ENCODE results near the gene ZNF169.
"Not testable (repeated sequence)": the region's sequence is repeated elsewhere in the genome, so short reads cannot be mapped to it uniquely, and the experiment has no call there.

ZNF169 gene

DNA sequence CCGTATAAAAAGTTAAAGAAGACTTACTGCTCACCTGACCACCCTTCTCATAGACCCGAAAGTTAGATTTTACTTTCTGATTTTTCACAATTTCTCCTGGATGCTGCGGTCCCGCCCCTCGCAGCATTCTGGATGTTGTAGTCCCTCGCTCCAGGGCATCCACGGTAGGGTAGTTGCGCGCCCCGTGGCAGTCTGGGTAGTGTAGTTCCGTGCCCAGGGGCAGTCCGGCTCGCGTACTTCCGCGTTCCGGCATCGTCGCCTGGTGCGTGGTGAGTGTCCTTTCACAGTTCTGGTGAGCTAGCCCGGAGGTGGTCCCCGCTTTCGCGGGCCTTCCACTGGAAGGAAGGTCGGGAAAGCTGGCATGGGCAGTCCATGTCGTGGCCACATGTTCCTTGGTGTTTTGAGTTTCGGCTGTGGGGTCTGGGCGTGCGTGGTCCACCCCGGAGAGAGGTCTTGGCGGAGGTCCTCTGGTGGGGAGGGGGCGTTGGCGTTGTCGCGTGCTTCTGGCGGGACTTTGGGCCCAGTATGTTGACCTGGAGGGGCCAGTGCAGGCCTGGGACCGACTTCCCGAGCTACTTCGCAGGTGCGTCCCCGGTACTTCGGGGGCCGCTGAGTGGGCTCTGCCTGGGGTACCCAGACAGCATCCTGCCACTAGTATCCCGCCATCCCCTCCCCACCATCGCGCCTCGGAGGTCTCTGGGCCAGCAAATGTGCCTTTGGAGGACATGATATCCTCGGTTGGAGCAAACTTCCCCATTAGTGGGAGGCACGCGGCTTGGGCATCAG lies at the start of gene ZNF169:
Gene ZNF169, plus strand, starts transcription at position 222 of the 786 bp plus-strand sequence. CDS start 19,515 bp downstream, outside the sequence.
- H3K36me3 ChIP-seq (ENCODE audit: control insufficient read depth in 2 of 2, insufficient read depth in 2 of 2, low read length in 2 of 2), result no peaks in the 10 kb centered on the region
- H3K27ac ChIP-seq (ENCODE audit: low read depth in 2 of 2, low read length in 2 of 2), result peak within 1 kb of the TSS in 1 of 2 donors; percentile 2
- peaks cover 0 to 3% of the 10 kb centered on the region in 2 donors for H3K27me3 ChIP-seq (ENCODE audit: control insufficient read depth in 2 of 2, insufficient read depth in 2 of 2, low read length in 2 of 2)
- H3K4me1 ChIP-seq (ENCODE audit: control insufficient read depth in 2 of 2, insufficient read depth in 2 of 2, low read length in 2 of 2), result peaks cover 2 to 3% of the 10 kb centered on the region in 2 donors
- peak within 1 kb of the TSS; percentile 96 for H3K4me3 ChIP-seq (ENCODE audit: low read length in 2 of 2)
- peak within 1 kb of the TSS; percentile 87 to 91 for H3K9ac ChIP-seq (ENCODE audit: low read depth in 1 of 2, low read length in 2 of 2)
- H3K9me3 ChIP-seq (ENCODE audit: control insufficient read depth in 2 of 2, low read length in 2 of 2), result no peaks in the 10 kb centered on the region

GRCh38 chr9:94210616-94211603 lies 48.2 kb upstream of the ZNF169 start:
- Histone ChIP-seq H3K4me1 (ENCODE audit: control insufficient read depth in 2 of 2, insufficient read depth in 2 of 2, low read length in 2 of 2) (no peaks in the 10 kb centered on the region), H3K9ac (ENCODE audit: low read depth in 1 of 2, low read length in 2 of 2) (no peak overlapping the region), H3K4me3 (ENCODE audit: low read length in 2 of 2) (no peak overlapping the region), H3K36me3 (ENCODE audit: control insufficient read depth in 2 of 2, insufficient read depth in 2 of 2, low read length in 2 of 2) (no peaks in the 10 kb centered on the region), H3K27me3 (ENCODE audit: control insufficient read depth in 2 of 2, insufficient read depth in 2 of 2, low read length in 2 of 2) (no peaks in the 10 kb centered on the region), H3K9me3 (ENCODE audit: control insufficient read depth in 2 of 2, low read length in 2 of 2) (no peaks in the 10 kb centered on the region), H3K27ac (ENCODE audit: low read depth in 2 of 2, low read length in 2 of 2) (no peak overlapping the region)

DNA sequence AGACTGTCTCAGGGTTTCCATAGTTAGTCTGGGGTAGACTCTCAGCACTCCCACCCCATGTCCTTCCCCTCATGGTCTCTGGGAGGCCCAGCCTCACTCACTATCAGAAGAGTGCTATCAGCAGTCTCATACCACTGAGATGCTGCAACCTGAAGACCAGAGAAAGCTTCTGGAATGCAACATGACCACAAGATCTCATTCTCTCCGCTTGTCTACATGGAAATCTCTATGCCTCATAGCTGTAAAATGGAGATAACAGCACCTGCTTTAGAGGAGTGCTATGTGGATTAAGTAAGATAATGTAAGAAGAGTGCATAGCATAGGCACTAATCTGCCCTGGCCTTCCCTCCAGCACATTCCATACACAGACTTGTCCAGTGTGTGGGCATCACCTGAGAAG lies 47.0 kb upstream of the ZNF169 start:
- Histone ChIP-seq H3K9ac (ENCODE audit: low read depth in 1 of 2, low read length in 2 of 2) (no peak overlapping the region), H3K9me3 (ENCODE audit: control insufficient read depth in 2 of 2, low read length in 2 of 2) (no peaks in the 10 kb centered on the region), H3K4me1 (ENCODE audit: control insufficient read depth in 2 of 2, insufficient read depth in 2 of 2, low read length in 2 of 2) (no peaks in the 10 kb centered on the region), H3K27ac (ENCODE audit: low read depth in 2 of 2, low read length in 2 of 2) (no peak overlapping the region), H3K36me3 (ENCODE audit: control insufficient read depth in 2 of 2, insufficient read depth in 2 of 2, low read length in 2 of 2) (no peaks in the 10 kb centered on the region), H3K27me3 (ENCODE audit: control insufficient read depth in 2 of 2, insufficient read depth in 2 of 2, low read length in 2 of 2) (no peaks in the 10 kb centered on the region), H3K4me3 (ENCODE audit: low read length in 2 of 2) (no peak overlapping the region)

GRCh38 chr9:94212531-94212930 lies 46.6 kb upstream of the ZNF169 start:
- no peak overlapping the region for H3K4me3 ChIP-seq (ENCODE audit: low read length in 2 of 2)
- H3K27ac ChIP-seq (ENCODE audit: low read depth in 2 of 2, low read length in 2 of 2), result no peak overlapping the region
- no peaks in the 10 kb centered on the region for H3K4me1 ChIP-seq (ENCODE audit: control insufficient read depth in 2 of 2, insufficient read depth in 2 of 2, low read length in 2 of 2)
- H3K27me3 ChIP-seq (ENCODE audit: control insufficient read depth in 2 of 2, insufficient read depth in 2 of 2, low read length in 2 of 2), result no peaks in the 10 kb centered on the region
- no peaks in the 10 kb centered on the region for H3K36me3 ChIP-seq (ENCODE audit: control insufficient read depth in 2 of 2, insufficient read depth in 2 of 2, low read length in 2 of 2)
- H3K9ac ChIP-seq (ENCODE audit: low read depth in 1 of 2, low read length in 2 of 2), result no peak overlapping the region
- no peaks in the 10 kb centered on the region for H3K9me3 ChIP-seq (ENCODE audit: control insufficient read depth in 2 of 2, low read length in 2 of 2)

DNA sequence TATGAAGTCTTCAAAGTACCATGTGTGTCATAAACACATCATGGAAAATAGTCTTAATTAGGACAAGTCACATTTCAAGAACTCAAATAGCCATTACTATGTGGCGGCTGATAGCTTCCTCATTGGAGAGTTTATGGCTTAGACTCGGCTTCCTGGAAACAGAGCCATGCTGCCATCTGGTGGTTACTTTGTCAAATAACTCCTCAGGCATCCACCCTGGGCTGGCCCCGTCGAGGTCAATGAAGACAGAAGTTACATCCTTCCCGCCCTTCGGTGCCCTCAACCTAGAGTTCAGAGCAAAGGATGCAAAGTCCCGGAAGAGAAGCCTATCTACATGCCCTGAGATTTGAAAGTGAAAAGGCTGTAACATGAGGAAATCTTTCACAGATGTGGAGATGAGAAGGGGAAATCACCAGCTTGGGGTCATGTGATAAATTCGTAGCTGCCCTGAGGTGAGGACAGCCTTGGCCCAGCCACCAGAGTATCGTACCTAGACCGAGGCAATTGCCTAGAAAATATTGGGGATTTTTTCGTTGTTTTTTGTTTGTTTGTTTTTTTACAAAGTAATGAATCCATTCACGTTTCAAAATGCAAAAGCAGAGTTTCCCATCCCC lies 45.5 kb upstream of the ZNF169 start:
- no peaks in the 10 kb centered on the region for H3K9me3 ChIP-seq (ENCODE audit: control insufficient read depth in 2 of 2, low read length in 2 of 2)
- no peak overlapping the region for H3K9ac ChIP-seq (ENCODE audit: low read depth in 1 of 2, low read length in 2 of 2)

DNA sequence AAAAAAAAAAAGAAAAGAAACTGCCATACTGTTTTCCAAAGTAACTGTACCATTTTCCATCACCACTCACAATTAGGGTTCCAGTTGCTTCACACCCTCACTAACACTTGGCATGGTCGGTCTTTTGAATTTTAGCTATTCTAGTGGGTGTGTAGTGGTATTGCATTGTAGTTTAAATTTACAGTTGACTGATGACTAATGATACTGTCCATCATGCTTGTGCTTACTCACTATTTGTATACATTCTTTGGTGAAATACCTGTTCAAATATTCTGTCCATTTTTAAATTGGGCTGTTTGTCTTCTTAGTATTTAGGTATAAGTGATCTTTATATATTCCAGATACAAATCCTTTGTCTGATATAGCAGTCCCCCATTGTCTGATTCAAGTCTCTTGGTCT lies 36.2 kb upstream of the ZNF169 start:
- H3K27ac ChIP-seq (ENCODE audit: low read depth in 2 of 2, low read length in 2 of 2), result no peak overlapping the region
- no peaks in the 10 kb centered on the region for H3K27me3 ChIP-seq (ENCODE audit: control insufficient read depth in 2 of 2, insufficient read depth in 2 of 2, low read length in 2 of 2)
- H3K36me3 ChIP-seq (ENCODE audit: control insufficient read depth in 2 of 2, insufficient read depth in 2 of 2, low read length in 2 of 2), result no peaks in the 10 kb centered on the region
- no peak overlapping the region for H3K4me3 ChIP-seq (ENCODE audit: low read length in 2 of 2)
- no peaks in the 10 kb centered on the region for H3K9me3 ChIP-seq (ENCODE audit: control insufficient read depth in 2 of 2, low read length in 2 of 2)
- H3K9ac ChIP-seq (ENCODE audit: low read depth in 1 of 2, low read length in 2 of 2), result no peak overlapping the region
- H3K4me1 ChIP-seq (ENCODE audit: control insufficient read depth in 2 of 2, insufficient read depth in 2 of 2, low read length in 2 of 2), result no peaks in the 10 kb centered on the region

More for the DNA sequence above, 45.5 kb upstream of the ZNF169 start:
- Histone ChIP-seq H3K27ac (ENCODE audit: low read depth in 2 of 2, low read length in 2 of 2) (no peak overlapping the region), H3K4me3 (ENCODE audit: low read length in 2 of 2) (no peak overlapping the region), H3K4me1 (ENCODE audit: control insufficient read depth in 2 of 2, insufficient read depth in 2 of 2, low read length in 2 of 2) (no peaks in the 10 kb centered on the region), H3K27me3 (ENCODE audit: control insufficient read depth in 2 of 2, insufficient read depth in 2 of 2, low read length in 2 of 2) (no peaks in the 10 kb centered on the region), H3K36me3 (ENCODE audit: control insufficient read depth in 2 of 2, insufficient read depth in 2 of 2, low read length in 2 of 2) (no peaks in the 10 kb centered on the region)

DNA sequence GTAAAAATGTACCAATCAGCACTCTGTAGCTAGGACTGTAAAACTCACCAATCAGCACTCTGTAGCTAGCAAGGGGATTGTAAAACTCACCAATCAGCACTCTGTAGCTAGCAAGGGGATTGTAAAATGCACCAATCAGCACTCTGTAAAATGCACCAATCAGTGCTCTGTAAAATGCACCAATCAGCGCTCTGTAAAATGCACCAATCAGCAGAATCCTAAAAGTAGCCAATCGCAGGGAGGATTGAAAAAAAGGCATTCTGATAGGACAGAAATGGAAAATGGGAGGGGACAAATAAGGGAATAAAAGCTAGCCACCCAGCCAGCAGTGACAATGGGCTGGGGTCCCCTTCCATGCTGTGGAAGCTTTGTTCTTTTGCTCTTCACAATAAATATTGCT lies 33.7 kb upstream of the ZNF169 start:
- H3K27ac ChIP-seq (ENCODE audit: low read depth in 2 of 2, low read length in 2 of 2), result not testable (repeated sequence)

DNA sequence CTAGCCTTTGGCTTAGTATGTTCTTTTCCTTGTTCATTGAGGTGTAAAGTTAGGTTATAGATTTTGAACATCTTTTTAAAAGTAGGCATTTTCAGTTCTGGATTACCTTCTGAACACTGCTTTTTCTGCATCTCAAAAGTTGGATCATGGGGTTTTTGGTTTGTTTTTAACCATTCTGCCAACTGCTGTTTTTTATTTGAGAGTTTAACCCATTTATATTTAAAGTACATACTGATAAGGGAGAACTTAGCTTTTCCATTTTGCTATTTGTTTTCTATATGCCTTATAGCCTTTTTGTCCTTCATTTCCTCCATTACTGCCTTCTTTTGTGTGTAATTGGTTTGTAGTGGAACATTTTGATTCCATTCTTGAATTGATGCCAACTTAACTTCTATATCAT lies 30.5 kb upstream of the ZNF169 start:
- Histone ChIP-seq H3K36me3 (ENCODE audit: control insufficient read depth in 2 of 2, insufficient read depth in 2 of 2, low read length in 2 of 2) (no peaks in the 10 kb centered on the region), H3K9ac (ENCODE audit: low read depth in 1 of 2, low read length in 2 of 2) (no peak overlapping the region), H3K27me3 (ENCODE audit: control insufficient read depth in 2 of 2, insufficient read depth in 2 of 2, low read length in 2 of 2) (no peaks in the 10 kb centered on the region), H3K4me3 (ENCODE audit: low read length in 2 of 2) (no peak overlapping the region), H3K4me1 (ENCODE audit: control insufficient read depth in 2 of 2, insufficient read depth in 2 of 2, low read length in 2 of 2) (no peaks in the 10 kb centered on the region), H3K9me3 (ENCODE audit: control insufficient read depth in 2 of 2, low read length in 2 of 2) (no peaks in the 10 kb centered on the region), H3K27ac (ENCODE audit: low read depth in 2 of 2, low read length in 2 of 2) (no peak overlapping the region)

More for the DNA sequence above, 33.7 kb upstream of the ZNF169 start:
- not testable (repeated sequence) for H3K36me3 ChIP-seq (ENCODE audit: control insufficient read depth in 2 of 2, insufficient read depth in 2 of 2, low read length in 2 of 2); H3K27me3 ChIP-seq (ENCODE audit: control insufficient read depth in 2 of 2, insufficient read depth in 2 of 2, low read length in 2 of 2); H3K4me3 ChIP-seq (ENCODE audit: low read length in 2 of 2); H3K9me3 ChIP-seq (ENCODE audit: control insufficient read depth in 2 of 2, low read length in 2 of 2); H3K4me1 ChIP-seq (ENCODE audit: control insufficient read depth in 2 of 2, insufficient read depth in 2 of 2, low read length in 2 of 2); H3K9ac ChIP-seq (ENCODE audit: low read depth in 1 of 2, low read length in 2 of 2)

- H3K4me3 ChIP-seq (ENCODE audit: low read length in 2 of 2), result no peak overlapping the region
- H3K4me1 ChIP-seq (ENCODE audit: control insufficient read depth in 2 of 2, insufficient read depth in 2 of 2, low read length in 2 of 2), result no peaks in the 10 kb centered on the region
- no peak overlapping the region for H3K27ac ChIP-seq (ENCODE audit: low read depth in 2 of 2, low read length in 2 of 2)
- H3K9ac ChIP-seq (ENCODE audit: low read depth in 1 of 2, low read length in 2 of 2), result no peak overlapping the region
- no peaks in the 10 kb centered on the region for H3K36me3 ChIP-seq (ENCODE audit: control insufficient read depth in 2 of 2, insufficient read depth in 2 of 2, low read length in 2 of 2)
- no peaks in the 10 kb centered on the region for H3K9me3 ChIP-seq (ENCODE audit: control insufficient read depth in 2 of 2, low read length in 2 of 2)
- no peaks in the 10 kb centered on the region for H3K27me3 ChIP-seq (ENCODE audit: control insufficient read depth in 2 of 2, insufficient read depth in 2 of 2, low read length in 2 of 2)
These were observed 26.7 kb upstream of the ZNF169 start for GRCh38 chr9:94232428-94232827.

GRCh38 chr9:94241098-94241497 lies 18.0 kb upstream of the ZNF169 start:
- H3K9me3 ChIP-seq (ENCODE audit: control insufficient read depth in 2 of 2, low read length in 2 of 2); H3K9ac ChIP-seq (ENCODE audit: low read depth in 1 of 2, low read length in 2 of 2); H3K36me3 ChIP-seq (ENCODE audit: control insufficient read depth in 2 of 2, insufficient read depth in 2 of 2, low read length in 2 of 2); H3K27me3 ChIP-seq (ENCODE audit: control insufficient read depth in 2 of 2, insufficient read depth in 2 of 2, low read length in 2 of 2); H3K27ac ChIP-seq (ENCODE audit: low read depth in 2 of 2, low read length in 2 of 2); H3K4me3 ChIP-seq (ENCODE audit: low read length in 2 of 2); H3K4me1 ChIP-seq (ENCODE audit: control insufficient read depth in 2 of 2, insufficient read depth in 2 of 2, low read length in 2 of 2): not testable (repeated sequence)

All from mucosa of rectum (tissue), 2 donors.